ENCODE data around the gene PIK3C3.

GRCh38 chr18:42025974-42026625 lies 71.1 kb downstream of the PIK3C3 start:
- TF ChIP-seq TEAD4 (IDR thresholded peaks at IDR 0.05) (no peak), FOXM1 (IDR thresholded peaks at IDR 0.05; ENCODE audit: borderline replicate concordance, low read depth) (no peak), MAX (IDR thresholded peaks at IDR 0.05) (no peak), EGR1 (IDR thresholded peaks at IDR 0.05) (no peak), TAF1 (IDR thresholded peaks at IDR 0.05; ENCODE audit: low read depth) (no peak), RAD21 (IDR thresholded peaks at IDR 0.05; ENCODE audit: low read depth) (no peak), EP300 (IDR thresholded peaks at IDR 0.05; ENCODE audit: borderline replicate concordance) (no peak), ZBTB7A (IDR thresholded peaks at IDR 0.05; ENCODE audit: low read depth) (no peak), CREB1 (IDR thresholded peaks at IDR 0.05; ENCODE audit: low read depth) (no peak)
